K562 (cell line): ENCODE results near the gene EPHB1. TPM values are rescaled to one million over a fixed set of nuclear protein-coding genes. Genes with fewer than 3 reads are reported as not detected.

Experiments used
- ATAC-seq: fragments of 200-7000 bp; cut with Tn5 transposase; 3 replicates; pipeline ENCODE4 v1.9.1; 2020; ENCODE audit warnings: moderate library complexity
- BruUV-seq: library from RNA; stranded (reverse); fragments of 400-500 nt; replicated peaks from 2 replicates; lab custom pipeline; 2021; lab: Mats Ljungman, UMichigan
- CTCF ChIA-PET: fragments of 300-600 bp; formaldehyde crosslinking; extraction: SDS; loops from one replicate; lab custom pipeline; 2021; ENCODE audit warnings: low intra/inter-chr PET ratio; lab: Yijun Ruan, JAX
- POLR2A ChIA-PET: fragments of 300-600, 350-650 bp; sonication (Branson Sonifier 250); formaldehyde crosslinking; extraction: SDS; loops from one replicate; lab custom pipeline; 2021; ENCODE audit warnings: antibody characterized with exemption, inconsistent platforms; lab: Yijun Ruan, JAX
- DNase-seq, 4 experiments: peaks; one replicate each; pipeline versions ENCODE4 v3.0.0 to v3.0.0-alpha.2; 2011 to 2018; ENCODE audit warnings: low spot score in 3 of 4, mixed read lengths in 3 of 4; ENCODE audit errors: extremely low read depth in 1 of 4
- FAIRE-seq: peaks from 2 replicates; lab custom pipeline; 2011; peaks lifted over from hg19 to GRCh38; lab: Jason Lieb, UNC
- H2AFZ ChIP-seq: 2 replicates; pipeline ENCODE4 v1.6.0; 2011; ENCODE audit warnings: low read depth, low read length, control low read depth, inconsistent platforms
- H3K27ac ChIP-seq: fragments of 200-600 bp; 3 replicates; pipeline ENCODE4 v1.8.0; 2011; ENCODE audit warnings: low read depth, mild to moderate bottlenecking, control low read depth, inconsistent platforms, low read length, moderate library complexity, mixed read lengths; ENCODE audit errors: extremely low read depth
- H3K27me3 ChIP-seq, 2 experiments: fragments of 300-600 bp in 1 of 2; 2 replicates in 1 of 2; 3 replicates in 1 of 2; pipeline versions ENCODE4 v1.6.0 to v1.8.0; 2011; ENCODE audit warnings: inconsistent platforms in 2 of 2, low read length in 2 of 2, mild to moderate bottlenecking in 1 of 2, mixed read lengths in 1 of 2, moderate library complexity in 1 of 2; ENCODE audit not compliant: control insufficient read depth in 2 of 2, insufficient read depth in 2 of 2
- H3K36me3 ChIP-seq: fragments of 300-600 bp; 3 replicates; pipeline ENCODE4 v1.8.0; 2011; ENCODE audit warnings: mild to moderate bottlenecking, low read length, inconsistent platforms; ENCODE audit not compliant: control insufficient read depth, insufficient read depth
- H3K4me1 ChIP-seq, 2 experiments: fragments of 200-600 bp in 1 of 2; replicated peaks in 1 of 2; 2 replicates in 1 of 2; 3 replicates in 1 of 2; pipeline versions ENCODE4 v1.5.1 to v1.8.0; 2011; ENCODE audit warnings: inconsistent platforms in 2 of 2, low read length in 2 of 2, mild to moderate bottlenecking in 1 of 2, mixed read lengths in 1 of 2, moderate library complexity in 1 of 2; ENCODE audit not compliant: control insufficient read depth in 2 of 2, insufficient read depth in 2 of 2
- H3K4me2 ChIP-seq: 2 replicates; pipeline ENCODE4 v1.6.1; 2011; ENCODE audit warnings: low read length, control low read depth, inconsistent platforms, mixed read lengths; ENCODE audit not compliant: insufficient read depth
- H3K4me3 ChIP-seq: fragments of 200-600 bp; sonication (generic), shearing (Covaris generic); 2 replicates; pipeline ENCODE4 v1.5.1; 2016; ENCODE audit warnings: control low read depth, inconsistent platforms
- H3K79me2 ChIP-seq: fragments of 200-600 bp; 3 replicates; pipeline ENCODE4 v1.8.0; 2011; ENCODE audit warnings: low read length, inconsistent platforms; ENCODE audit not compliant: control insufficient read depth, insufficient read depth
- H3K9ac ChIP-seq, 2 experiments: 2 replicates each; pipeline versions ENCODE4 v1.6.0 to v1.6.1; 2011; ENCODE audit warnings: low read depth in 2 of 2, low read length in 2 of 2, control low read depth in 1 of 2, inconsistent platforms in 1 of 2, mild to moderate bottlenecking in 1 of 2, mixed read lengths in 1 of 2; ENCODE audit not compliant: insufficient read depth in 1 of 2
- H3K9me1 ChIP-seq: one replicate; pipeline ENCODE4 v1.6.0; 2011; ENCODE audit warnings: inconsistent platforms, mild to moderate bottlenecking, low read length, moderate library complexity; ENCODE audit not compliant: control insufficient read depth, insufficient read depth
- H3K9me3 ChIP-seq: replicated peaks from 2 replicates; pipeline ENCODE4 v1.5.1; 2011; ENCODE audit warnings: low read depth, low read length, inconsistent platforms; ENCODE audit not compliant: control insufficient read depth, insufficient read depth
- H4K20me1 ChIP-seq: replicated peaks from 2 replicates; pipeline ENCODE4 v1.6.1; 2011; ENCODE audit warnings: low read length, inconsistent platforms, mixed read lengths; ENCODE audit not compliant: control insufficient read depth, insufficient read depth
- BACH1 ChIP-seq: fragments of 200-800 bp; sonication (Bioruptor generic); IDR thresholded peaks from 2 replicates; pipeline ENCODE4 v1.6.1; 2016; ENCODE audit warnings: missing genetic modification characterization, missing compliant biosample characterization
- BRF2 ChIP-seq: IDR thresholded peaks from 3 replicates; pipeline ENCODE4 v1.6.1; 2011; ENCODE audit warnings: borderline replicate concordance, mild to moderate bottlenecking; ENCODE audit not compliant: insufficient read length, insufficient read depth
- DMBX1 ChIP-seq: fragments of 250-450 bp; sonication (Bioruptor Pico); IDR thresholded peaks from 2 replicates; pipeline ENCODE4 v1.8.0; 2022; ENCODE audit warnings: inconsistent platforms, mild to moderate bottlenecking, moderate library complexity, borderline replicate concordance
- ETS2 ChIP-seq: IDR thresholded peaks from 2 replicates; pipeline ENCODE4 v1.6.1; 2016; ENCODE audit warnings: borderline replicate concordance, missing genetic modification characterization, mild to moderate bottlenecking, moderate library complexity, missing compliant biosample characterization; ENCODE audit not compliant: poor library complexity, severe bottlenecking
- HNRNPLL ChIP-seq: fragments of 200-400 bp; formaldehyde crosslinking; IDR thresholded peaks from 2 replicates; pipeline ENCODE4 v1.6.1; 2017; ENCODE audit warnings: low read length, low read depth, mild to moderate bottlenecking; ENCODE audit not compliant: poor library complexity, severe bottlenecking
- KAT2B ChIP-seq: IDR thresholded peaks from one replicate; pipeline ENCODE4 v1.6.1; 2012; ENCODE audit warnings: low read depth, mild to moderate bottlenecking, control low read depth, inconsistent platforms, low read length, moderate library complexity
- MCM7 ChIP-seq, 2 experiments: fragments of 450-650 bp; IDR thresholded peaks; 2 replicates each; pipeline ENCODE4 v1.6.1; 2016 to 2018
- SLC30A9 ChIP-seq: fragments of 250-450 bp; sonication (Bioruptor Pico); IDR thresholded peaks from 2 replicates; pipeline ENCODE4 v1.8.0; 2022; ENCODE audit warnings: mild to moderate bottlenecking, moderate library complexity
- STAT5B ChIP-seq: fragments of 250-450 bp; sonication (Bioruptor Pico); IDR thresholded peaks from 2 replicates; pipeline ENCODE4 v1.8.0; 2021; ENCODE audit warnings: mild to moderate bottlenecking, inconsistent platforms
- TFAM ChIP-seq: fragments of 250-450 bp; sonication (Bioruptor Pico); conservative IDR thresholded peaks from 2 replicates; pipeline ENCODE4 v1.5.0; 2021; ENCODE audit warnings: mild to moderate bottlenecking, moderate library complexity
- ZNF830 ChIP-seq: fragments of 250-450 bp; sonication (Bioruptor Pico); IDR thresholded peaks from 2 replicates; pipeline ENCODE4 v1.5.0; 2021; ENCODE audit warnings: mild to moderate bottlenecking
- WGBS: fragments of 100-300 bp; shearing (Covaris generic); methylation state at CpG from one replicate; pipeline ENCODE4 v1.1.6; 2016; ENCODE audit warnings: low coverage, mixed read lengths; ENCODE audit not compliant: insufficient coverage; ENCODE audit errors: missing lambda C conversion rate; 5-methylcytosine and 5-hydroxymethylcytosine counted together
- in situ Hi-C: fragments of 300-500 bp; cut with MboI; formaldehyde crosslinking; loops from 4 replicates; pipeline ENCODE4 v1.15.0; 2018; ENCODE audit warnings: inconsistent platforms, mixed read lengths
- intact Hi-C: fragments of 100-400 bp; cut with micrococcal nuclease; formaldehyde crosslinking; loops from 2 replicates; pipeline ENCODE4 v1.14.2; 2022
- polyA plus RNA-seq, 8 experiments: library from polyadenylated mRNA; depleted of rRNA in 4 of 8; stranded (reverse) in 5 of 8; unstranded in 3 of 8; fragments of >200 nt; fragmentation: Nextera tagmentation in 2 of 8; fragmentation: Illumina TruSeq in 1 of 8; extraction: Ambion mirVana in 2 of 8; extraction: Trizol in 1 of 8; gene quantifications; 2 replicates each; pipeline versions ENCODE4 v1.2.1 to v1.2.3, GENCODE V29; 2011 to 2014; ENCODE audit warnings: inconsistent platforms in 1 of 8, missing spikeins in 1 of 8
- total RNA-seq, 7 experiments: library from RNA; depleted of rRNA in 6 of 7; stranded (reverse); fragments of >200 nt in 6 of 7; fragmentation: Illumina TruSeq in 2 of 7; extraction: Trizol in 2 of 7; gene quantifications; 2 replicates each; pipeline versions ENCODE4 v1.2.1 to v1.2.3, GENCODE V29; 2011 to 2021; ENCODE audit warnings: low replicate concordance in 1 of 7
- TF ChIP-seq, protein P1 (sequence below): fragments of 450-650 bp; IDR thresholded peaks from 2 replicates; pipeline ENCODE4 v1.6.1; 2014; ENCODE audit warnings: low read depth, mild to moderate bottlenecking, moderate library complexity, borderline replicate concordance
- TF ChIP-seq, protein P2 (sequence below): fragments of 450-650 bp; formaldehyde crosslinking; IDR thresholded peaks from 2 replicates; pipeline ENCODE4 v1.4.0; 2020; ENCODE audit warnings: mild to moderate bottlenecking, moderate library complexity

Gene EPHB1
- total and polyA plus RNA-seq, 9 of the 15 experiments (the other 6 are each of a cell fraction or from before 2014, with no cell fraction given): 0.29 TPM; not detected in 8

GRCh38 chr3:134852132-134852531, 57.1 kb downstream of the EPHB1 start:
- Histone ChIP-seq H3K4me1 (no peaks in the 10 kb centered on the region), H3K27ac (no peak overlapping the region), H3K9me1 (no peaks in the 10 kb centered on the region), H3K9ac (no peak overlapping the region), H3K36me3 (no peaks in the 10 kb centered on the region), H4K20me1 (no peaks in the 10 kb centered on the region), H3K79me2 (no peaks in the 10 kb centered on the region), H3K9me3 (no peaks in the 10 kb centered on the region), H3K4me3 (no peak overlapping the region), H3K27me3 (no peaks in the 10 kb centered on the region), H2AFZ (no peak overlapping the region), H3K4me2 (no peak overlapping the region)
- no peak for FAIRE-seq
- DNase-seq: no peak
- POLR2A ChIA-PET: no interaction called here
- intact Hi-C loops: no loop called here
- ATAC-seq: no peak
- 0% methylated on average over 4 of the region's 4 CpGs for WGBS
- TF ChIP-seq DMBX1: no peak
- TF ChIP-seq STAT5B: no peak
- TF ChIP-seq, protein P1, sequence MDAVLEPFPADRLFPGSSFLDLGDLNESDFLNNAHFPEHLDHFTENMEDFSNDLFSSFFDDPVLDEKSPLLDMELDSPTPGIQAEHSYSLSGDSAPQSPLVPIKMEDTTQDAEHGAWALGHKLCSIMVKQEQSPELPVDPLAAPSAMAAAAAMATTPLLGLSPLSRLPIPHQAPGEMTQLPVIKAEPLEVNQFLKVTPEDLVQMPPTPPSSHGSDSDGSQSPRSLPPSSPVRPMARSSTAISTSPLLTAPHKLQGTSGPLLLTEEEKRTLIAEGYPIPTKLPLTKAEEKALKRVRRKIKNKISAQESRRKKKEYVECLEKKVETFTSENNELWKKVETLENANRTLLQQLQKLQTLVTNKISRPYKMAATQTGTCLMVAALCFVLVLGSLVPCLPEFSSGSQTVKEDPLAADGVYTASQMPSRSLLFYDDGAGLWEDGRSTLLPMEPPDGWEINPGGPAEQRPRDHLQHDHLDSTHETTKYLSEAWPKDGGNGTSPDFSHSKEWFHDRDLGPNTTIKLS: no peak
- TF ChIP-seq TFAM (CRISPR knock-in tag): no peak
- no peak for TF ChIP-seq SLC30A9
- TF ChIP-seq, protein P2, sequence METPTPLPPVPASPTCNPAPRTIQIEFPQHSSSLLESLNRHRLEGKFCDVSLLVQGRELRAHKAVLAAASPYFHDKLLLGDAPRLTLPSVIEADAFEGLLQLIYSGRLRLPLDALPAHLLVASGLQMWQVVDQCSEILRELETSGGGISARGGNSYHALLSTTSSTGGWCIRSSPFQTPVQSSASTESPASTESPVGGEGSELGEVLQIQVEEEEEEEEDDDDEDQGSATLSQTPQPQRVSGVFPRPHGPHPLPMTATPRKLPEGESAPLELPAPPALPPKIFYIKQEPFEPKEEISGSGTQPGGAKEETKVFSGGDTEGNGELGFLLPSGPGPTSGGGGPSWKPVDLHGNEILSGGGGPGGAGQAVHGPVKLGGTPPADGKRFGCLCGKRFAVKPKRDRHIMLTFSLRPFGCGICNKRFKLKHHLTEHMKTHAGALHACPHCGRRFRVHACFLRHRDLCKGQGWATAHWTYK: no peak
- TF ChIP-seq BACH1 (tag): no peak
- no peak for TF ChIP-seq BRF2
- no peak for TF ChIP-seq MCM7 (IDR thresholded peaks at IDR 0.05)
- TF ChIP-seq ZNF830 (CRISPR knock-in tag): no peak
- no peak for TF ChIP-seq KAT2B
- TF ChIP-seq HNRNPLL: no peak
- no peak for TF ChIP-seq ETS2 (tag)
- BruUV-seq: no TSS peak
- CTCF ChIA-PET: no interaction called here
- in situ Hi-C loops: no loop called here
